ENCODE data around the gene PDGFD.

DNA sequence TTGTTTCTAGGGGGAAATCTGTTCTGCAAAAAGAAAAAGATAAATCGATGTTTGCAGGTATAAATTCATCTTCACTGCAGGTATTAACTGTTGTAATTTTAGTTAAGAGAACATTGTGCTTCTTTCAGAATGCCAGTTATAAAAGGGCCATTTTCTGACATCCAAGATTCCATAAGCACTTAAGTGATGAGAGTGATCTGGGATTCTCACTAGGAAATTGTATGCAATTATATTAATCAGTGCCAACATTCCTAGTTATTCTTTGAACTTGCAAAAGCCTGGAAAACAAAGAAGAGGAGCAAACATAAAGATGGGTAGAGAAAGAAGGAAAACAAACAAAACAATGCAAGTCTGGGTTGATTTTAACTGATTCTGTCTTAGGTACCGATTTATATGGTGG is 122.2 kb downstream of the PDGFD start:
- TF ChIP-seq TARDBP (IDR thresholded peaks at IDR 0.05), result no peak
- no peak for TF ChIP-seq NFRKB (IDR thresholded peaks at IDR 0.05)
- TF ChIP-seq ELF4 (IDR thresholded peaks at IDR 0.05), result no peak
- TF ChIP-seq BHLHE40 (IDR thresholded peaks at IDR 0.05; ENCODE audit: borderline replicate concordance), result no peak
- TF ChIP-seq SP1 (IDR thresholded peaks at IDR 0.05), result no peak
- TF ChIP-seq, protein P1, sequence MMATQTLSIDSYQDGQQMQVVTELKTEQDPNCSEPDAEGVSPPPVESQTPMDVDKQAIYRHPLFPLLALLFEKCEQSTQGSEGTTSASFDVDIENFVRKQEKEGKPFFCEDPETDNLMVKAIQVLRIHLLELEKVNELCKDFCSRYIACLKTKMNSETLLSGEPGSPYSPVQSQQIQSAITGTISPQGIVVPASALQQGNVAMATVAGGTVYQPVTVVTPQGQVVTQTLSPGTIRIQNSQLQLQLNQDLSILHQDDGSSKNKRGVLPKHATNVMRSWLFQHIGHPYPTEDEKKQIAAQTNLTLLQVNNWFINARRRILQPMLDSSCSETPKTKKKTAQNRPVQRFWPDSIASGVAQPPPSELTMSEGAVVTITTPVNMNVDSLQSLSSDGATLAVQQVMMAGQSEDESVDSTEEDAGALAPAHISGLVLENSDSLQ (IDR thresholded peaks at IDR 0.05), result no peak
